Stimulated activated naive CD8-positive, alpha-beta T cell treated with anti-CD3 and anti-CD28 coated beads, Interleukin-15, Interleukin-2, amounts not matched to agents 100 U/mL and 50 U/mL, for 24 hours (primary cell): ENCODE data around the gene WRNIP1.
"Not testable (repeated sequence)": the region's sequence is repeated elsewhere in the genome, so short reads cannot be mapped to it uniquely, and the experiment has no call there.

Experiments
- ATAC-seq: fragments of 150-1000 bp; cut with Tn5 transposase; one replicate; pipeline ENCODE4 v1.10.0; 2021
- DNase-seq: peaks from one replicate; pipeline ENCODE4 v3.0.0; 2021

The WRNIP1 gene

GRCh38 chr6:2741756-2742155 is 23.4 kb upstream of the WRNIP1 start:
- no peak for ATAC-seq
- no peak for DNase-seq

GRCh38 chr6:2743280-2744208 is 21.6 kb upstream of the WRNIP1 start:
- no peak for DNase-seq
- ATAC-seq = no peak

GRCh38 chr6:2744209-2744771 is 20.9 kb upstream of the WRNIP1 start:
- no peak for DNase-seq
- no peak for ATAC-seq

GRCh38 chr6:2744778-2745177 is 20.4 kb upstream of the WRNIP1 start:
- no peak for DNase-seq
- no peak for ATAC-seq

- ATAC-seq (no peak), DNase-seq (no peak)
Measured at GRCh38 chr6:2745246-2745645, 19.9 kb upstream of the WRNIP1 start.

GRCh38 chr6:2746557-2747061 is 18.6 kb upstream of the WRNIP1 start:
- DNase-seq (no peak), ATAC-seq (no peak)

GRCh38 chr6:2748183-2748582 is 17.0 kb upstream of the WRNIP1 start:
- no peak for DNase-seq

GRCh38 chr6:2749969-2750600 is 15.1 kb upstream of the WRNIP1 start:
- ATAC-seq = no peak
- DNase-seq = peak; percentile 76

More at GRCh38 chr6:2748183-2748582, 17.0 kb upstream of the WRNIP1 start:
- ATAC-seq = no peak

GRCh38 chr6:2750832-2751231 is 14.4 kb upstream of the WRNIP1 start, which contains the start of gene MYLK4:
TSS of gene MYLK4 (minus strand) at chr6:2750922. CDS start at chr6:2749294, 1,628 bp downstream.
- ATAC-seq (no peak), DNase-seq (no peak)

GRCh38 chr6:2751871-2752270 is 13.3 kb upstream of the WRNIP1 start:
- ATAC-seq (no peak), DNase-seq (no peak)

GRCh38 chr6:2752477-2753109 is 12.6 kb upstream of the WRNIP1 start:
- DNase-seq (no peak), ATAC-seq (no peak)

- ATAC-seq (no peak), DNase-seq (no peak)
Measured at GRCh38 chr6:2753110-2753489, 12.1 kb upstream of the WRNIP1 start.

GRCh38 chr6:2753743-2754142 is 11.4 kb upstream of the WRNIP1 start:
- ATAC-seq (no peak), DNase-seq (no peak)

GRCh38 chr6:2754393-2754792 is 10.8 kb upstream of the WRNIP1 start:
- ATAC-seq (no peak), DNase-seq (no peak)

- DNase-seq (no peak), ATAC-seq (no peak)
Measured at GRCh38 chr6:2754911-2755310, 10.3 kb upstream of the WRNIP1 start.

- no peak for ATAC-seq
- DNase-seq = no peak
Measured at GRCh38 chr6:2755456-2755855, 9.7 kb upstream of the WRNIP1 start.

- DNase-seq (no peak), ATAC-seq (no peak)
Measured at GRCh38 chr6:2756241-2756640, 9.0 kb upstream of the WRNIP1 start.

- no peak for ATAC-seq
- DNase-seq = no peak
Measured at GRCh38 chr6:2756687-2757224, 8.4 kb upstream of the WRNIP1 start.

GRCh38 chr6:2758980-2759379 is 6.2 kb upstream of the WRNIP1 start:
- ATAC-seq (no peak), DNase-seq (no peak)

GRCh38 chr6:2760882-2761842 is 4.0 kb upstream of the WRNIP1 start:
- ATAC-seq = no peak
- peak; percentile 24 for DNase-seq

- peak; percentile 31 for DNase-seq
- not testable (repeated sequence) for ATAC-seq
Measured at GRCh38 chr6:2762868-2763267, 2.3 kb upstream of the WRNIP1 start.
